ENCODE measurements around the gene PCSK9. TPM values are rescaled to one million over a fixed set of nuclear protein-coding genes. Genes with fewer than 3 reads are reported as not detected.

PCSK9 gene
- polyA plus RNA-seq, 3 donors = not detected

- DNase-seq = no peak
- H3K4me2 ChIP-seq (replicated peaks; ENCODE audit: extremely low read depth, low read length, poor library complexity, severe bottlenecking) = no peak overlapping the region
- H3K9ac ChIP-seq (ENCODE audit: insufficient read depth, low read length, poor library complexity, severe bottlenecking) = no peak overlapping the region
- H3K79me2 ChIP-seq (ENCODE audit: insufficient read depth, low read length) = no peaks in the 10 kb centered on the region
- H2AFZ ChIP-seq (ENCODE audit: insufficient read depth, low read depth, low read length, poor library complexity, severe bottlenecking) = no peak overlapping the region
- H3K9me3 ChIP-seq (replicated peaks in 1 of 2; ENCODE audit: control insufficient read depth in 1 of 2, insufficient read depth in 1 of 2, low read length in 2 of 2) = no peaks in the 10 kb centered on the region
- H3K27me3 ChIP-seq (ENCODE audit: control insufficient read depth in 2 of 2, insufficient read depth in 2 of 2, low read length in 2 of 2) = no peaks in the 10 kb centered on the region
- no peak overlapping the region for H3K27ac ChIP-seq (ENCODE audit: low read depth in 1 of 2, low read length in 2 of 2)
- H3K4me1 ChIP-seq (ENCODE audit: control insufficient read depth in 1 of 2, insufficient read depth in 2 of 2, low read length in 2 of 2) = no peaks in the 10 kb centered on the region
- peaks cover 99 to 100% of the 10 kb centered on the region in 2 donors for H3K36me3 ChIP-seq (replicated peaks in 1 of 2; ENCODE audit: control insufficient read depth in 1 of 2, insufficient read depth in 2 of 2, low read length in 2 of 2)
- H3K4me1 Mint-ChIP-seq = no peaks in the 10 kb centered on the region
- intact Hi-C loops (cut with micrococcal nuclease) = no loop called here
- WGBS (ENCODE audit: insufficient coverage) = 15% methylated on average over 2 of the region's 4 CpGs
- peak overlapping the region in 4 of 7 donors; percentile 1 to 10 (median 6) for H3K27ac Mint-ChIP-seq
- TF ChIP-seq, protein P1, sequence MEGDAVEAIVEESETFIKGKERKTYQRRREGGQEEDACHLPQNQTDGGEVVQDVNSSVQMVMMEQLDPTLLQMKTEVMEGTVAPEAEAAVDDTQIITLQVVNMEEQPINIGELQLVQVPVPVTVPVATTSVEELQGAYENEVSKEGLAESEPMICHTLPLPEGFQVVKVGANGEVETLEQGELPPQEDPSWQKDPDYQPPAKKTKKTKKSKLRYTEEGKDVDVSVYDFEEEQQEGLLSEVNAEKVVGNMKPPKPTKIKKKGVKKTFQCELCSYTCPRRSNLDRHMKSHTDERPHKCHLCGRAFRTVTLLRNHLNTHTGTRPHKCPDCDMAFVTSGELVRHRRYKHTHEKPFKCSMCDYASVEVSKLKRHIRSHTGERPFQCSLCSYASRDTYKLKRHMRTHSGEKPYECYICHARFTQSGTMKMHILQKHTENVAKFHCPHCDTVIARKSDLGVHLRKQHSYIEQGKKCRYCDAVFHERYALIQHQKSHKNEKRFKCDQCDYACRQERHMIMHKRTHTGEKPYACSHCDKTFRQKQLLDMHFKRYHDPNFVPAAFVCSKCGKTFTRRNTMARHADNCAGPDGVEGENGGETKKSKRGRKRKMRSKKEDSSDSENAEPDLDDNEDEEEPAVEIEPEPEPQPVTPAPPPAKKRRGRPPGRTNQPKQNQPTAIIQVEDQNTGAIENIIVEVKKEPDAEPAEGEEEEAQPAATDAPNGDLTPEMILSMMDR (IDR thresholded peaks at IDR 0.05) = no peak
- H3K9me3 Mint-ChIP-seq = no peaks in the 10 kb centered on the region
- no peaks in the 10 kb centered on the region for H4K20me1 ChIP-seq (ENCODE audit: insufficient read depth, low read length)
- no peaks in the 10 kb centered on the region for H3K27me3 Mint-ChIP-seq (ENCODE audit: low read depth in 3 of 3)
- H3K4me3 Mint-ChIP-seq = no peak overlapping the region
- H3K4me3 ChIP-seq (replicated peaks in 1 of 3; ENCODE audit: low read depth in 2 of 3, low read length in 3 of 3) = no peak overlapping the region
- peaks cover 88 to 90% of the 10 kb centered on the region in 2 donors for H3K36me3 Mint-ChIP-seq
Measured at GRCh38 chr1:55088413-55088812, 49.1 kb downstream of the PCSK9 start.

DNA sequence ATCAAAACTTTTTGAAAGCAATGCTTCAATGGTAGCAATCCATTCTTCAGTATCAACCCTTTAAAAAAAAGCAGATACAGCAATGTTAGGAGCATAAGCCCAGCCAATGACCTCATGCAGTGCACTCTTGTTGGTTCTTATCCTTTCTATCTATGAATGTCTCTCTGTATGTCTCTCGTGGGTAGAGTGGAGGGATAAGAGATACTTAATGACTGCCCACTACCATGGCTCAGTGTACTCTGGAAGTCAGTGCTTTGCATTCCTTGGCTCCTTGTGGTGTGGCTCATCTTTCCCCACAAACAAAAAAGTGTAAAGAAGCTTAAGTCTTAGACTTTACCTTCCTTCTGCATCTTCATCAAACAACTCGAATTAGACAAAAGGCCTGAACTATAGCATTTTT lies 50.3 kb downstream of the PCSK9 start:
- Mint-ChIP-seq H3K27me3 (ENCODE audit: low read depth in 3 of 3) (no peaks in the 10 kb centered on the region), H3K27ac (peak overlapping the region in 1 of 7 donors; percentile 50), H3K36me3 (peaks cover 88 to 90% of the 10 kb centered on the region in 2 donors), H3K4me1 (no peaks in the 10 kb centered on the region), H3K9me3 (no peaks in the 10 kb centered on the region), H3K4me3 (no peak overlapping the region)
- Histone ChIP-seq H3K4me1 (ENCODE audit: control insufficient read depth in 1 of 2, insufficient read depth in 2 of 2, low read length in 2 of 2) (no peaks in the 10 kb centered on the region), H3K36me3 (replicated peaks in 1 of 2; ENCODE audit: control insufficient read depth in 1 of 2, insufficient read depth in 2 of 2, low read length in 2 of 2) (peaks cover 99 to 100% of the 10 kb centered on the region in 2 donors), H3K4me2 (replicated peaks; ENCODE audit: extremely low read depth, low read length, poor library complexity, severe bottlenecking) (no peak overlapping the region), H3K27ac (ENCODE audit: low read depth in 1 of 2, low read length in 2 of 2) (no peak overlapping the region), H3K27me3 (ENCODE audit: control insufficient read depth in 2 of 2, insufficient read depth in 2 of 2, low read length in 2 of 2) (no peaks in the 10 kb centered on the region), H4K20me1 (ENCODE audit: insufficient read depth, low read length) (no peaks in the 10 kb centered on the region), H3K79me2 (ENCODE audit: insufficient read depth, low read length) (no peaks in the 10 kb centered on the region), H3K9ac (ENCODE audit: insufficient read depth, low read length, poor library complexity, severe bottlenecking) (no peak overlapping the region), H3K4me3 (replicated peaks in 1 of 3; ENCODE audit: low read depth in 2 of 3, low read length in 3 of 3) (no peak overlapping the region), H3K9me3 (replicated peaks in 1 of 2; ENCODE audit: control insufficient read depth in 1 of 2, insufficient read depth in 1 of 2, low read length in 2 of 2) (no peaks in the 10 kb centered on the region), H2AFZ (ENCODE audit: insufficient read depth, low read depth, low read length, poor library complexity, severe bottlenecking) (no peak overlapping the region)
- no CpG with 5 or more reads among the region's 2 CpGs for WGBS (ENCODE audit: insufficient coverage)
- TF ChIP-seq, protein P1 (IDR thresholded peaks at IDR 0.05) = no peak
- no peak for DNase-seq
- intact Hi-C loops (cut with micrococcal nuclease) = loop anchor here in 1 of 2 donors (1.0 kb wide), 1 partner anchor 36 kb away; no protein-coding TSS in a partner anchor
